Smooth muscle cell (in vitro differentiated cells): ENCODE measurements around the gene SMYD3. TPM values are rescaled to one million over a fixed set of nuclear protein-coding genes. Genes with fewer than 3 reads are reported as not detected.

Experiments
- DNase-seq: peaks from one replicate; lab custom pipeline; 2025; ENCODE audit not compliant: unreplicated experiment; lab: John Stamatoyannopoulos, UW
- H2AFZ ChIP-seq: fragments of 200-600 bp; sonication (generic); 2 replicates; pipeline ENCODE4 v1.6.0; 2016; ENCODE audit warnings: antibody characterized with exemption, low read depth, mild to moderate bottlenecking
- H3F3A ChIP-seq: fragments of 200-600 bp; sonication (generic); 2 replicates; pipeline ENCODE4 v1.6.0; 2017; ENCODE audit warnings: antibody characterized with exemption, low read depth
- H3K27ac ChIP-seq: fragments of 200-600 bp; sonication (generic); 2 replicates; pipeline ENCODE4 v1.5.1; 2016; ENCODE audit warnings: low read depth, mild to moderate bottlenecking
- H3K27me3 ChIP-seq: fragments of 200-600 bp; sonication (generic); 2 replicates; pipeline ENCODE4 v1.6.1; 2016; ENCODE audit warnings: low read depth, mild to moderate bottlenecking
- H3K36me3 ChIP-seq: fragments of 200-600 bp; sonication (generic); 2 replicates; pipeline ENCODE4 v1.5.1; 2016; ENCODE audit warnings: low read depth
- H3K4me1 ChIP-seq: fragments of 200-600 bp; sonication (generic); 2 replicates; pipeline ENCODE4 v1.5.1; 2016; ENCODE audit warnings: low read depth
- H3K4me2 ChIP-seq: fragments of 200-600 bp; sonication (generic); 2 replicates; pipeline ENCODE4 v1.6.0; 2016; ENCODE audit warnings: mild to moderate bottlenecking
- H3K4me3 ChIP-seq: fragments of 200-600 bp; sonication (generic); 2 replicates; pipeline ENCODE4 v1.5.1; 2016; ENCODE audit warnings: mild to moderate bottlenecking
- H3K79me2 ChIP-seq: fragments of 200-600 bp; sonication (generic); 2 replicates; pipeline ENCODE4 v1.6.0; 2016; ENCODE audit warnings: low read depth, mild to moderate bottlenecking
- H3K9ac ChIP-seq: fragments of 200-600 bp; sonication (generic); 2 replicates; pipeline ENCODE4 v1.6.0; 2016; ENCODE audit warnings: low read depth
- H3K9me3 ChIP-seq: fragments of 200-600 bp; sonication (generic); replicated peaks from 2 replicates; pipeline ENCODE4 v1.5.1; 2016; ENCODE audit warnings: low read depth
- H4K20me1 ChIP-seq: fragments of 200-600 bp; sonication (generic); 2 replicates; pipeline ENCODE4 v1.6.0; 2016; ENCODE audit warnings: low read depth
- WGBS: methylation state at CpG from one replicate; pipeline ENCODE4 v1.1.7; 2016; ENCODE audit warnings: low lambda C conversion rate; 5-methylcytosine and 5-hydroxymethylcytosine counted together
- polyA plus RNA-seq: library from polyadenylated mRNA; unstranded; fragments of >200 nt; fragmentation: Nextera tagmentation; extraction: Ambion mirVana; gene quantifications from 2 replicates; pipeline ENCODE4 v1.2.1, GENCODE V29; 2016
- total RNA-seq: library from RNA; depleted of rRNA; stranded (reverse); fragments of >200 nt; gene quantifications from 2 replicates; pipeline ENCODE4 v1.2.3, GENCODE V29; 2014
- TF ChIP-seq, protein P1 (sequence below): fragments of 200-600 bp; sonication (generic); IDR thresholded peaks from 2 replicates; pipeline ENCODE4 v1.5.1; 2017; ENCODE audit warnings: borderline replicate concordance, mild to moderate bottlenecking, antibody characterized with exemption; ENCODE audit not compliant: insufficient read depth, poor library complexity, severe bottlenecking

The SMYD3 gene
- total and polyA plus RNA-seq, 2 experiments from 2014 or later: 162 to 301 TPM

DNA sequence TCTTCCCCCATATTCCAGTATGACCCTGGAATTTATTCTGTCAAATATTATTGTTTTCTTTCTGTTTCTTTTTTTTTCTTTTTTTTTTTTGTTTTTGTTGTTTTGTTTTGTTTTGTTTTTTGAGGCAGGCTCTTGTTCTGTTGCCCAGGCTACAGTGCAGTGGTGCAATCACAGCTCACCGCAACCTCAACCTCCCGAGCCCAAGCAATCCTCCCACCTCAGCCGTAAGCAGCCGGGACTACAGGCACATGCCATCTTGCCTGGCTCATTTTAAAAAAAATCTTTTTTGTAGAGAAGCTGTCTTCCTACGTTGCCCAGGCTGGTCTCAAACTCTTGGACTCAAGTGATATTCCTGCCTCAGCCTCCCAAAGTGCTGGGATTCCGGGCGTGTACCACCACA lies 237.6 kb downstream of the SMYD3 start:
- no peak overlapping the region for H3K4me3 ChIP-seq
- no peak overlapping the region for H2AFZ ChIP-seq
- peaks cover 3% of the 10 kb centered on the region for H3F3A ChIP-seq
- H3K79me2 ChIP-seq: peaks cover 7% of the 10 kb centered on the region
- 96% methylated on average over 7 of the region's 7 CpGs for WGBS
- no peaks in the 10 kb centered on the region for H3K36me3 ChIP-seq
- H3K27ac ChIP-seq: peak overlapping the region; percentile 93
- TF ChIP-seq, protein P1, sequence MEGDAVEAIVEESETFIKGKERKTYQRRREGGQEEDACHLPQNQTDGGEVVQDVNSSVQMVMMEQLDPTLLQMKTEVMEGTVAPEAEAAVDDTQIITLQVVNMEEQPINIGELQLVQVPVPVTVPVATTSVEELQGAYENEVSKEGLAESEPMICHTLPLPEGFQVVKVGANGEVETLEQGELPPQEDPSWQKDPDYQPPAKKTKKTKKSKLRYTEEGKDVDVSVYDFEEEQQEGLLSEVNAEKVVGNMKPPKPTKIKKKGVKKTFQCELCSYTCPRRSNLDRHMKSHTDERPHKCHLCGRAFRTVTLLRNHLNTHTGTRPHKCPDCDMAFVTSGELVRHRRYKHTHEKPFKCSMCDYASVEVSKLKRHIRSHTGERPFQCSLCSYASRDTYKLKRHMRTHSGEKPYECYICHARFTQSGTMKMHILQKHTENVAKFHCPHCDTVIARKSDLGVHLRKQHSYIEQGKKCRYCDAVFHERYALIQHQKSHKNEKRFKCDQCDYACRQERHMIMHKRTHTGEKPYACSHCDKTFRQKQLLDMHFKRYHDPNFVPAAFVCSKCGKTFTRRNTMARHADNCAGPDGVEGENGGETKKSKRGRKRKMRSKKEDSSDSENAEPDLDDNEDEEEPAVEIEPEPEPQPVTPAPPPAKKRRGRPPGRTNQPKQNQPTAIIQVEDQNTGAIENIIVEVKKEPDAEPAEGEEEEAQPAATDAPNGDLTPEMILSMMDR: no peak
- H3K9me3 ChIP-seq: no peaks in the 10 kb centered on the region
- no peak overlapping the region for H3K4me2 ChIP-seq
- peaks cover 24% of the 10 kb centered on the region for H3K4me1 ChIP-seq
- H4K20me1 ChIP-seq: no peaks in the 10 kb centered on the region
- no peak overlapping the region for H3K9ac ChIP-seq
- no peaks in the 10 kb centered on the region for H3K27me3 ChIP-seq
- DNase-seq: no peak

DNA sequence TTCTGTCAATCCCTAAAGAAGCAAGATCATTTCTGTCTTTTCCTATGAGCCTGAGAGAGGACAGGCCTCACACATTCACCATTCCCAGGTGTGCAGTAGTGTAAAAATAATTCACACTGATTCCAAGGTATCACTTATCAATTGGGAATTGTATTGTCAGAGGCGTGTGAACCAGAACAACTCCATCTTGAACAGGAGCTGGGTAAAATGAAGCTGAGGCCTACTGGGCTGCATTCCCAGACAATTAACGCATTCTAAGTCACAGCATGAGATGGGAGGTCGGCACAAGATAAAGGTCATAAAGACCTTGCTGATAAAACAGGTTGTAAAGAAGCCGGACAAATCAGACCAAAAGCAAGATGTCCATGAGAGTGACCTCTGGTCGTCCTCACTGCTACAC lies 239.2 kb downstream of the SMYD3 start:
- Histone ChIP-seq H3F3A (peaks cover 2% of the 10 kb centered on the region), H3K27ac (peak overlapping the region; percentile 93), H3K4me3 (no peak overlapping the region), H3K9ac (peak overlapping the region; percentile 82), H3K9me3 (no peaks in the 10 kb centered on the region), H2AFZ (no peak overlapping the region), H4K20me1 (no peaks in the 10 kb centered on the region), H3K4me2 (peak overlapping the region; percentile 63), H3K36me3 (no peaks in the 10 kb centered on the region), H3K27me3 (no peaks in the 10 kb centered on the region), H3K79me2 (peaks cover 7% of the 10 kb centered on the region), H3K4me1 (peaks cover 19% of the 10 kb centered on the region)
- 26% methylated on average over 5 of the region's 5 CpGs for WGBS
- TF ChIP-seq, protein P1: no peak
- no peak for DNase-seq

DNA sequence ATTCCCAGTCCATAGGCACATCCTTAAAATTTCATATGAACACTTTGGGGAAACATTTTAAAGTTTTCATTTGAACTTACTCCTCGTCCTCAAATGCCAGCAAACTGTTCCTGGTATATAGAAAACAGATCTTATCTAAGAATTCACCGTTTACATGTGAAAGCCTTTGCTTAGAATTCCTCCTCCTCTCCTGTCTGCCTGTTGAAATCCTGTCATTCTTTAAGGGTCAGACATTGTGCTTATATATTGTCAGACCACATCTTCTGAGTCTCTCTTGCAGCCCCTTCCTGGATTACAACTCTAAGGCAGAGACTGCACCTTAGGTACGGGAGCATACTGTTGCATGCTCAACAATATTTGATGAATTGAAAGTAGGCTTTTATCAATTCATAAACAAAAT lies 239.7 kb downstream of the SMYD3 start:
- H2AFZ ChIP-seq: no peak overlapping the region

DNA sequence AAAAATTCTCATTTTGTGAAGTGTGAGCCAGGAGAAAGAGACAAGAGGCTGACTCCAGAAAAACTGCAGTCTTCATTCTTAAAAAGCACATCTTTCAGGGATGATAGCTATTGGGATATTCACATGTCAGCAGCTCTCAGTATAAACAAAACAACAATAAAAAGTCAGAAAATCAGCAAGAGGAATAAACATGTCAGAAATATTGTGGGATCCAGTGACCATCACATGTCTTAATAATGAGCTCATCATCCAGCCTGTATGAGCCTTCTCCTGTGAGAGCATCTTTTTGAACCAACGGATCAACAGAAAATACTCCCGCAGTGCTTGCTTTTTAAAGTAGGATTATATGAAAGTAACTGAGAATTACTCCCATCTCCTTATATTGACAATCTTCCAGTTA lies 241.6 kb downstream of the SMYD3 start:
- DNase-seq: no peak
- Histone ChIP-seq H3K27me3 (no peaks in the 10 kb centered on the region), H3K27ac (peak overlapping the region; percentile 38), H3K4me2 (no peak overlapping the region), H3K79me2 (peaks cover 7% of the 10 kb centered on the region), H3K9ac (peak overlapping the region; percentile 7), H3K9me3 (no peaks in the 10 kb centered on the region), H3F3A (peaks cover 2% of the 10 kb centered on the region), H3K36me3 (no peaks in the 10 kb centered on the region), H2AFZ (no peak overlapping the region), H3K4me3 (no peak overlapping the region), H4K20me1 (no peaks in the 10 kb centered on the region), H3K4me1 (peaks cover 19% of the 10 kb centered on the region)
- WGBS: 65% methylated on average over 2 of the region's 2 CpGs
- TF ChIP-seq, protein P1: no peak

More for the DNA sequence above, 239.7 kb downstream of the SMYD3 start:
- DNase-seq: no peak
- Histone ChIP-seq H3K4me2 (peak overlapping the region; percentile 63), H3K27me3 (no peaks in the 10 kb centered on the region), H3K9ac (peak overlapping the region; percentile 82), H3K27ac (peak overlapping the region; percentile 93), H3K4me1 (peaks cover 19% of the 10 kb centered on the region), H3K4me3 (no peak overlapping the region), H3K79me2 (peaks cover 7% of the 10 kb centered on the region), H3K9me3 (no peaks in the 10 kb centered on the region), H4K20me1 (no peaks in the 10 kb centered on the region), H3F3A (peaks cover 2% of the 10 kb centered on the region), H3K36me3 (no peaks in the 10 kb centered on the region)
- TF ChIP-seq, protein P1: no peak
- WGBS: 21% methylated on average over 3 of the region's 3 CpGs
